ENCODE data around the gene ACTMAP. TPM values are rescaled to one million over a fixed set of nuclear protein-coding genes. Genes with fewer than 3 reads are reported as not detected.

Gene ACTMAP
- total and polyA plus RNA-seq, 2 of the 13 experiments (the other 11 are each of a cell fraction or from before 2014, with no cell fraction given) = 2.2 to 7.9 TPM

DNA sequence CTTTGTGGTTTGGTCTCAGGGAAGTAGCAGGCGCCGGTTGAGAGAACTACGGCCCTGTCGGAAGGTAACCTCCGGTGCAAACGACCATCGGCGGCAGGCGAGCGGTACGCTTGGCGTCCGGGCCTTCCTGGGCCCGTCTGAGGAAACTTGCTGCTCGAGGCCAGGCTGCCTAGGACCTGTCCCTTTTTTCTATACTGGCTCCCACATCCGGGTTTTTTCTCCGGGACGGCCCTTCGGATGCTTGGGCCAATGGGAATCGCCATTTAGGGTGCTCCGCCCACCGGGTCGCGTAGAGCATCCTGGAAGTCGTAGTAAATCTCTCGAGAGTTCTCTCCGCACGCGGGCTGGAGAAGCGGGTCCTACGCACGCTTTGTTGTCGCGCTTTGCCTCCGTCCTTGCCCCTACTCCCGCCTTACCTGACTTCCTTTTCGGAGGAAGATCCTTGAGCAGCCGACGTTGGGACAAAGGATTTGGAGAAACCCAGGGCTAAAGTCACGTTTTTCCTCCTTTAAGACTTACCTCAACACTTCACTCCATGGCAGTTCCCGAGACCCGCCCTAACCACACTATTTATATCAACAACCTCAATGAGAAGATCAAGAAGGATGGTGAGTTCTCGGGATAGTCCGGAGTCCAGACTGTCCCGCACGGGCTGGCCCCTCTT lies 729 bp upstream of the ACTMAP start, which contains the start of gene SNRPA (continued):
- no peak for TF ChIP-seq ZNF550 (CRISPR knock-in tag; IDR thresholded peaks at IDR 0.05; ENCODE audit: borderline replicate concordance)
- no peak for TF ChIP-seq ZNF619 (CRISPR knock-in tag; IDR thresholded peaks at IDR 0.05)
- peak; percentile 54 for TF ChIP-seq RFXAP (CRISPR knock-in tag; IDR thresholded peaks at IDR 0.05; ENCODE audit: borderline replicate concordance)
- TF ChIP-seq ELF1 (CRISPR knock-in tag; IDR thresholded peaks at IDR 0.05) = peak; percentile 70
- 0 out of 2 replicates have a peak, but pooled peaks have one; percentile 15 for TF ChIP-seq ATF7-NPFF (CRISPR knock-in tag; IDR thresholded peaks at IDR 0.05; ENCODE audit: low read depth)
- TF ChIP-seq ZNF784 (CRISPR knock-in tag; IDR thresholded peaks at IDR 0.05; ENCODE audit: borderline replicate concordance) = no peak
- no peak for TF ChIP-seq MTF1 (CRISPR knock-in tag; IDR thresholded peaks at IDR 0.05)
- no peak for TF ChIP-seq ZNF558 (CRISPR knock-in tag; IDR thresholded peaks at IDR 0.05; ENCODE audit: borderline replicate concordance)
- TF ChIP-seq, protein P1, sequence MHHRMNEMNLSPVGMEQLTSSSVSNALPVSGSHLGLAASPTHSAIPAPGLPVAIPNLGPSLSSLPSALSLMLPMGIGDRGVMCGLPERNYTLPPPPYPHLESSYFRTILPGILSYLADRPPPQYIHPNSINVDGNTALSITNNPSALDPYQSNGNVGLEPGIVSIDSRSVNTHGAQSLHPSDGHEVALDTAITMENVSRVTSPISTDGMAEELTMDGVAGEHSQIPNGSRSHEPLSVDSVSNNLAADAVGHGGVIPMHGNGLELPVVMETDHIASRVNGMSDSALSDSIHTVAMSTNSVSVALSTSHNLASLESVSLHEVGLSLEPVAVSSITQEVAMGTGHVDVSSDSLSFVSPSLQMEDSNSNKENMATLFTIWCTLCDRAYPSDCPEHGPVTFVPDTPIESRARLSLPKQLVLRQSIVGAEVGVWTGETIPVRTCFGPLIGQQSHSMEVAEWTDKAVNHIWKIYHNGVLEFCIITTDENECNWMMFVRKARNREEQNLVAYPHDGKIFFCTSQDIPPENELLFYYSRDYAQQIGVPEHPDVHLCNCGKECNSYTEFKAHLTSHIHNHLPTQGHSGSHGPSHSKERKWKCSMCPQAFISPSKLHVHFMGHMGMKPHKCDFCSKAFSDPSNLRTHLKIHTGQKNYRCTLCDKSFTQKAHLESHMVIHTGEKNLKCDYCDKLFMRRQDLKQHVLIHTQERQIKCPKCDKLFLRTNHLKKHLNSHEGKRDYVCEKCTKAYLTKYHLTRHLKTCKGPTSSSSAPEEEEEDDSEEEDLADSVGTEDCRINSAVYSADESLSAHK (CRISPR knock-in tag; IDR thresholded peaks at IDR 0.05; ENCODE audit: borderline replicate concordance) = no peak
- TF ChIP-seq ZNF205 (CRISPR knock-in tag; IDR thresholded peaks at IDR 0.05) = no peak
- TF ChIP-seq GATAD2A (CRISPR knock-in tag; IDR thresholded peaks at IDR 0.05) = no peak
- peak; percentile 20; the same call in 1 of the 2 replicates for TF ChIP-seq ZNF749 (CRISPR knock-in tag; IDR thresholded peaks at IDR 0.05; ENCODE audit: borderline replicate concordance)
- TF ChIP-seq ZNF232 (CRISPR knock-in tag; IDR thresholded peaks at IDR 0.05; ENCODE audit: borderline replicate concordance) = peak; percentile 73; the same call in 1 of the 2 replicates
- no peak for TF ChIP-seq ZNF367 (CRISPR knock-in tag; IDR thresholded peaks at IDR 0.05; ENCODE audit: borderline replicate concordance)
- TF ChIP-seq, protein P2, sequence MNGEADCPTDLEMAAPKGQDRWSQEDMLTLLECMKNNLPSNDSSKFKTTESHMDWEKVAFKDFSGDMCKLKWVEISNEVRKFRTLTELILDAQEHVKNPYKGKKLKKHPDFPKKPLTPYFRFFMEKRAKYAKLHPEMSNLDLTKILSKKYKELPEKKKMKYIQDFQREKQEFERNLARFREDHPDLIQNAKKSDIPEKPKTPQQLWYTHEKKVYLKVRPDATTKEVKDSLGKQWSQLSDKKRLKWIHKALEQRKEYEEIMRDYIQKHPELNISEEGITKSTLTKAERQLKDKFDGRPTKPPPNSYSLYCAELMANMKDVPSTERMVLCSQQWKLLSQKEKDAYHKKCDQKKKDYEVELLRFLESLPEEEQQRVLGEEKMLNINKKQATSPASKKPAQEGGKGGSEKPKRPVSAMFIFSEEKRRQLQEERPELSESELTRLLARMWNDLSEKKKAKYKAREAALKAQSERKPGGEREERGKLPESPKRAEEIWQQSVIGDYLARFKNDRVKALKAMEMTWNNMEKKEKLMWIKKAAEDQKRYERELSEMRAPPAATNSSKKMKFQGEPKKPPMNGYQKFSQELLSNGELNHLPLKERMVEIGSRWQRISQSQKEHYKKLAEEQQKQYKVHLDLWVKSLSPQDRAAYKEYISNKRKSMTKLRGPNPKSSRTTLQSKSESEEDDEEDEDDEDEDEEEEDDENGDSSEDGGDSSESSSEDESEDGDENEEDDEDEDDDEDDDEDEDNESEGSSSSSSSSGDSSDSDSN (CRISPR knock-in tag; IDR thresholded peaks at IDR 0.05) = no peak
- TF ChIP-seq PHF5A (CRISPR knock-in tag; IDR thresholded peaks at IDR 0.05; ENCODE audit: low read depth, unreplicated experiment) = no peak
- TF ChIP-seq ZXDC (CRISPR knock-in tag; IDR thresholded peaks at IDR 0.05) = no peak
- TF ChIP-seq ZNF552 (CRISPR knock-in tag; IDR thresholded peaks at IDR 0.05; ENCODE audit: borderline replicate concordance) = no peak
- TF ChIP-seq RELA (CRISPR knock-in tag; IDR thresholded peaks at IDR 0.05) = no peak
- TF ChIP-seq SPEN (CRISPR knock-in tag; IDR thresholded peaks at IDR 0.05; ENCODE audit: low read depth) = no peak
- 0 out of 2 replicates have a peak, but pooled peaks have one; percentile 25 for TF ChIP-seq XBP1 (CRISPR knock-in tag; IDR thresholded peaks at IDR 0.05)
- no peak for TF ChIP-seq ZNF556 (CRISPR knock-in tag; IDR thresholded peaks at IDR 0.05; ENCODE audit: borderline replicate concordance)
- TF ChIP-seq ZNF446 (CRISPR knock-in tag; IDR thresholded peaks at IDR 0.05) = no peak
